Measurements from ENCODE around the gene ZNF468. TPM values are rescaled to one million over a fixed set of nuclear protein-coding genes. Genes with fewer than 3 reads are reported as not detected.
"Not testable (repeated sequence)": the region's sequence is repeated elsewhere in the genome, so short reads cannot be mapped to it uniquely, and the experiment has no call there.

Gene ZNF468
- total RNA-seq, 2 experiments from 2014 or later = 23.0 to 27.0 TPM

DNA sequence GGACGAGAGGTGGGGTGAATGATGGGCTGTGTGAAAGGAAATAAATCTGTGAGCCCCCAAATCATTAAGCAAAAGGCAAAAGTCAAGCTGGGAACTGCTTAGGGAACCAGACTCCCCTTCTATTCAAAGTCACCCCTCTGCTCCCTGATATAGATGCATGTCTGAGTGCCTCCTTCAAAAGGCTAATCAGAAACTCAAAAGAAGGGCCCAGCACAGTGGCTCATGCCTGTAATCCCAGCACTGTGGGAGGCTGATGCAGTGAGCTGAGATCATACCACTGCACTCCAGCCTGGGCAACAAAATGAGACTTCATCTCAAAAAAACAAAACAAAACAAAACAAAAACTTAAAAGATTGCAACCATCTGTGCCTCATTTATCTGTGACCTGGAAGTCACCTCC, 23.1 kb downstream of the ZNF468 start:
- H3K4me2 ChIP-seq (ENCODE audit: low read length); H3K4me3 ChIP-seq (ENCODE audit: low read depth, low read length, poor library complexity, severe bottlenecking); H3K27ac ChIP-seq (ENCODE audit: low read depth, low read length, poor library complexity, severe bottlenecking); H3K79me2 ChIP-seq (ENCODE audit: insufficient read depth, low read depth, low read length); CTCF ChIA-PET (ENCODE audit: unreplicated experiment); intact Hi-C loops (cut with micrococcal nuclease; ENCODE audit: unreplicated experiment); H3K4me1 ChIP-seq (ENCODE audit: insufficient read depth, low read length, poor library complexity, severe bottlenecking); DNase-seq (ENCODE audit: low spot score); POLR2A ChIA-PET; H4K20me1 ChIP-seq (ENCODE audit: insufficient read depth, low read length); H3K9me2 ChIP-seq (ENCODE audit: insufficient read depth, low read length); BruUV-seq (replicated peaks); H2AFZ ChIP-seq (ENCODE audit: low read length): not testable (repeated sequence)
- H3K36me3 ChIP-seq (ENCODE audit: insufficient read depth, low read length) = peaks cover 28% of the 10 kb centered on the region
- H3K9me3 ChIP-seq (ENCODE audit: low read length) = peaks cover 19% of the 10 kb centered on the region; the same call in 1 of the 2 replicates

DNA sequence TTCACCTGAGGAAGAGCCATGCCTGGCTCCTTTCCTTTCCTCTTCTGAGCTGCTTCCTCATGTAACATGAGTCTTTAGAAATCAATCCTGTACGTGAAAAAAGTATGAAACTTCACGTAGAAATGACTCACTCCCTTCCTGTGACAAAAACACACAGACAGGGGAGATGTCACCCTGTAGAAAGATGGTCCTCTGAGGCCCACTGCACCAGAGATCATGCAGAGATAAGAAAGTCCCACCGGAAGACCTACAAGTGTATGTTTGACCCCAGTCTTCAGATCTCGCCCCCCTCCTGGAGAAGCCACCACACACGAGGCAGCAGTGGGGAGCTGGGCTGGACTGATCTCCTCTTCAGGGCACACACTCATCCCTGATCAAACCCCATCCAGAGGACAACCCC, 23.9 kb downstream of the ZNF468 start:
- H2AFZ ChIP-seq (ENCODE audit: low read length); DNase-seq (ENCODE audit: low spot score); CTCF ChIA-PET (ENCODE audit: unreplicated experiment); H3K9me2 ChIP-seq (ENCODE audit: insufficient read depth, low read length); H3K4me2 ChIP-seq (ENCODE audit: low read length); POLR2A ChIA-PET; H3K4me3 ChIP-seq (ENCODE audit: low read depth, low read length, poor library complexity, severe bottlenecking); H3K27ac ChIP-seq (ENCODE audit: low read depth, low read length, poor library complexity, severe bottlenecking); H3K4me1 ChIP-seq (ENCODE audit: insufficient read depth, low read length, poor library complexity, severe bottlenecking); H4K20me1 ChIP-seq (ENCODE audit: insufficient read depth, low read length); H3K79me2 ChIP-seq (ENCODE audit: insufficient read depth, low read depth, low read length); intact Hi-C loops (cut with micrococcal nuclease; ENCODE audit: unreplicated experiment); BruUV-seq (replicated peaks): not testable (repeated sequence)
- peaks cover 12% of the 10 kb centered on the region; the same call in 1 of the 2 replicates for H3K9me3 ChIP-seq (ENCODE audit: low read length)
- peaks cover 21% of the 10 kb centered on the region for H3K36me3 ChIP-seq (ENCODE audit: insufficient read depth, low read length)

DNA sequence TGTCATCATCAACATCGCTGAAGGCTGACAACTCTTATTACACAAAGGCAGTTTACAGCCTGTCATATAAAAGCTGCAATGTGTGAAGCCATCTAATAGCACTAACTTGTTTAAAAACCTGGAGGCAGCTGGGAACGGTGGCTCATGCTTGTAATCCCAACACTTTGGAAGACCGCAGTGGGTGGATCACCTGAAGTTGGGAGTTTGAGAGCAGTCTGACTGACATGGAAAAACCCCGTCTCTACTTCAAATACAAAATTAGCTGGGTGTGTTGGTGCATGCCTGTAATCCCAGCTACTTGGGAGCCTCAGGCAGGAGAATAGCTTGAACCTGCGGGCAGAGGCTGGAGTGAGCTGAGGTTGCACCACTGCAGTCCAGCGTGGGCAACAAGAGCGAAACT, 27.6 kb downstream of the ZNF468 start:
- H3K79me2 ChIP-seq (ENCODE audit: insufficient read depth, low read depth, low read length); BruUV-seq (replicated peaks); DNase-seq (ENCODE audit: low spot score); H3K4me2 ChIP-seq (ENCODE audit: low read length); H4K20me1 ChIP-seq (ENCODE audit: insufficient read depth, low read length); H3K4me3 ChIP-seq (ENCODE audit: low read depth, low read length, poor library complexity, severe bottlenecking); H3K9me3 ChIP-seq (ENCODE audit: low read length); H3K4me1 ChIP-seq (ENCODE audit: insufficient read depth, low read length, poor library complexity, severe bottlenecking); H3K27ac ChIP-seq (ENCODE audit: low read depth, low read length, poor library complexity, severe bottlenecking); H3K9me2 ChIP-seq (ENCODE audit: insufficient read depth, low read length); POLR2A ChIA-PET; H3K36me3 ChIP-seq (ENCODE audit: insufficient read depth, low read length); CTCF ChIA-PET (ENCODE audit: unreplicated experiment); H2AFZ ChIP-seq (ENCODE audit: low read length); intact Hi-C loops (cut with micrococcal nuclease; ENCODE audit: unreplicated experiment): not testable (repeated sequence)

DNA sequence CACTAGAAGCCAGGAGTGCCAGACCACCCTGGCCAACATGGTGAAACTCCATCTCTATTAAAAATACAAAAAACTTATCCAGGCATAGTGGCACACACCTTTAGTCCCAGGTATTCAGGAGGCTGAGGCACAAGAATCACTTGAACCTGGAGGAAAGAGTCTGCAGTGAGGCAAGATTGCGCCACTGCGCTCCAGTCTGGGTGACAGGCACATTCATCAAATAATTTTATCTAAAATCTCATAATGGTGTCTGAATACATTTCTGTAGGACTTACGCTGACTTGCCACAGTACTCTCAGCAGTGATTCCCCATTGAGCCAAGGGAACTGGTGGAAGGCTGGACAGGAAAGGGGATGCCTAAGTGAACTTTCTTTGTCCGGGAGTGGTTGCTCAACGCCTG, 31.7 kb downstream of the ZNF468 start:
- Histone ChIP-seq H3K4me1 (ENCODE audit: insufficient read depth, low read length, poor library complexity, severe bottlenecking) (no peaks in the 10 kb centered on the region), H3K4me3 (ENCODE audit: low read depth, low read length, poor library complexity, severe bottlenecking) (no peak overlapping the region), H3K27ac (ENCODE audit: low read depth, low read length, poor library complexity, severe bottlenecking) (no peak overlapping the region), H3K9me3 (ENCODE audit: low read length) (peaks cover 3% of the 10 kb centered on the region; the same call in 1 of the 2 replicates), H2AFZ (ENCODE audit: low read length) (no peak overlapping the region), H3K4me2 (ENCODE audit: low read length) (no peak overlapping the region), H3K9me2 (ENCODE audit: insufficient read depth, low read length) (no peaks in the 10 kb centered on the region), H4K20me1 (ENCODE audit: insufficient read depth, low read length) (no peaks in the 10 kb centered on the region), H3K36me3 (ENCODE audit: insufficient read depth, low read length) (no peaks in the 10 kb centered on the region), H3K79me2 (ENCODE audit: insufficient read depth, low read depth, low read length) (no peaks in the 10 kb centered on the region)
- intact Hi-C loops (cut with micrococcal nuclease; ENCODE audit: unreplicated experiment) = no loop called here
- CTCF ChIA-PET (ENCODE audit: unreplicated experiment) = no interaction called here
- BruUV-seq (replicated peaks) = no TSS peak
- POLR2A ChIA-PET = no interaction called here
- TF ChIP-seq, protein P1, sequence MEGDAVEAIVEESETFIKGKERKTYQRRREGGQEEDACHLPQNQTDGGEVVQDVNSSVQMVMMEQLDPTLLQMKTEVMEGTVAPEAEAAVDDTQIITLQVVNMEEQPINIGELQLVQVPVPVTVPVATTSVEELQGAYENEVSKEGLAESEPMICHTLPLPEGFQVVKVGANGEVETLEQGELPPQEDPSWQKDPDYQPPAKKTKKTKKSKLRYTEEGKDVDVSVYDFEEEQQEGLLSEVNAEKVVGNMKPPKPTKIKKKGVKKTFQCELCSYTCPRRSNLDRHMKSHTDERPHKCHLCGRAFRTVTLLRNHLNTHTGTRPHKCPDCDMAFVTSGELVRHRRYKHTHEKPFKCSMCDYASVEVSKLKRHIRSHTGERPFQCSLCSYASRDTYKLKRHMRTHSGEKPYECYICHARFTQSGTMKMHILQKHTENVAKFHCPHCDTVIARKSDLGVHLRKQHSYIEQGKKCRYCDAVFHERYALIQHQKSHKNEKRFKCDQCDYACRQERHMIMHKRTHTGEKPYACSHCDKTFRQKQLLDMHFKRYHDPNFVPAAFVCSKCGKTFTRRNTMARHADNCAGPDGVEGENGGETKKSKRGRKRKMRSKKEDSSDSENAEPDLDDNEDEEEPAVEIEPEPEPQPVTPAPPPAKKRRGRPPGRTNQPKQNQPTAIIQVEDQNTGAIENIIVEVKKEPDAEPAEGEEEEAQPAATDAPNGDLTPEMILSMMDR (conservative IDR thresholded peaks at IDR 0.05; ENCODE audit: low read length) = no peak
- TF ChIP-seq EZH2phosphoT487 (IDR thresholded peaks at IDR 0.05; ENCODE audit: borderline replicate concordance, low read depth, low read length) = no peak
- DNase-seq (ENCODE audit: low spot score) = no peak
